Endothelial cell of umbilical vein (primary cell): ENCODE results near the gene CCDC197. TPM values are rescaled to one million over a fixed set of nuclear protein-coding genes. Genes with fewer than 3 reads are reported as not detected.

Experiments
- BruUV-seq: library from RNA; stranded (reverse); fragments of 400-500 nt; replicated peaks from 2 replicates; lab custom pipeline; 2021; lab: Mats Ljungman, UMichigan
- CTCF ChIA-PET: fragments of 300-600, 350-600 bp; sonication (Branson Sonifier 250); formaldehyde crosslinking; loops from one replicate; lab custom pipeline; 2021; ENCODE audit warnings: antibody characterized with exemption, inconsistent platforms; lab: Charles Lee
- POLR2A ChIA-PET: fragments of 300-600, 350-600 bp; sonication (Branson Sonifier 250); formaldehyde crosslinking; loops from one replicate; lab custom pipeline; 2021; ENCODE audit warnings: antibody characterized with exemption, inconsistent platforms; lab: Charles Lee
- DNase-seq: peaks from one replicate; pipeline ENCODE4 v3.0.0-alpha.2; 2011; ENCODE audit warnings: low read depth, low spot score
- FAIRE-seq: peaks from 2 replicates; lab custom pipeline; 2011; peaks lifted over from hg19 to GRCh38; lab: Jason Lieb, UNC
- H2AFZ ChIP-seq: 2 replicates; pipeline ENCODE4 v1.6.0; 2012; ENCODE audit warnings: low read depth, low read length, control low read depth, inconsistent platforms
- H3K27ac ChIP-seq: 2 replicates; pipeline ENCODE4 v1.5.1; 2011; ENCODE audit warnings: low read depth, mild to moderate bottlenecking, control low read depth, low read length, moderate library complexity; ENCODE audit not compliant: insufficient read depth
- H3K27me3 ChIP-seq, 2 experiments: 2 replicates each; pipeline versions ENCODE4 v1.6.0 to v1.6.1; 2011; ENCODE audit warnings: low read length in 2 of 2, mixed read lengths in 1 of 2; ENCODE audit not compliant: control insufficient read depth in 2 of 2, insufficient read depth in 2 of 2
- H3K36me3 ChIP-seq, 2 experiments: 2 replicates in 1 of 2; 3 replicates in 1 of 2; pipeline ENCODE4 v1.5.1; 2011; ENCODE audit warnings: low read length in 2 of 2, mild to moderate bottlenecking in 1 of 2, moderate library complexity in 1 of 2; ENCODE audit not compliant: control insufficient read depth in 2 of 2, insufficient read depth in 2 of 2; ENCODE audit errors: extremely low read depth in 1 of 2
- H3K4me1 ChIP-seq: 3 replicates; pipeline ENCODE4 v1.5.1; 2011; ENCODE audit warnings: mild to moderate bottlenecking, low read length; ENCODE audit not compliant: control insufficient read depth, insufficient read depth; ENCODE audit errors: extremely low read depth
- H3K4me2 ChIP-seq: 2 replicates; pipeline ENCODE4 v1.6.1; 2011; ENCODE audit warnings: low read length, control low read depth, mixed read lengths; ENCODE audit not compliant: insufficient read depth
- H3K4me3 ChIP-seq, 3 experiments: fragments of 200-600 bp in 1 of 3; sonication (generic), shearing (Covaris generic) in 1 of 3; replicated peaks in 1 of 3; 2 replicates each; pipeline ENCODE4 v1.5.1; 2011 to 2016; ENCODE audit warnings: control low read depth in 3 of 3, low read length in 3 of 3, mild to moderate bottlenecking in 2 of 3, inconsistent platforms in 1 of 3, low read depth in 1 of 3, moderate library complexity in 1 of 3; ENCODE audit not compliant: insufficient read depth in 1 of 3
- H3K79me2 ChIP-seq: 2 replicates; pipeline ENCODE4 v1.6.0; 2012; ENCODE audit warnings: low read length, inconsistent platforms; ENCODE audit not compliant: control insufficient read depth, insufficient read depth
- H3K9ac ChIP-seq: replicated peaks from 2 replicates; pipeline ENCODE3; 2011; ENCODE audit warnings: low read length, control low read depth; ENCODE audit not compliant: insufficient read depth; ENCODE audit errors: extremely low read depth
- H3K9me1 ChIP-seq: replicated peaks from 3 replicates; pipeline ENCODE4 v1.6.0; 2011; ENCODE audit warnings: mild to moderate bottlenecking, low read length; ENCODE audit not compliant: control insufficient read depth, insufficient read depth; ENCODE audit errors: extremely low read depth
- H3K9me3 ChIP-seq: replicated peaks from 2 replicates; pipeline ENCODE4 v1.5.1; 2012; ENCODE audit warnings: low read length, inconsistent platforms; ENCODE audit not compliant: control insufficient read depth, insufficient read depth
- H4K20me1 ChIP-seq: replicated peaks from 2 replicates; pipeline ENCODE3; 2011; ENCODE audit warnings: mild to moderate bottlenecking, low read length; ENCODE audit not compliant: control insufficient read depth, insufficient read depth; ENCODE audit errors: extremely low read depth
- GATA2 ChIP-seq: IDR thresholded peaks from 2 replicates; pipeline ENCODE4 v1.7.0; 2011; ENCODE audit warnings: low read depth, mild to moderate bottlenecking, moderate library complexity, mixed read lengths, low read length; ENCODE audit not compliant: insufficient read length, insufficient read depth
- MYC ChIP-seq: IDR thresholded peaks from one replicate; pipeline ENCODE4 v1.6.1; 2011; ENCODE audit warnings: mild to moderate bottlenecking, low read depth, low read length
- POLR2AphosphoS5 ChIP-seq: IDR thresholded peaks from 2 replicates; pipeline ENCODE4 v1.6.1; 2012; ENCODE audit warnings: low read depth, mild to moderate bottlenecking, control low read depth, low read length, moderate library complexity; ENCODE audit not compliant: insufficient read depth
- dilution Hi-C: fragments of 300-500 bp; cut with MboI; formaldehyde crosslinking; loops from one replicate; pipeline ENCODE4 v1.15.0; 2019; ENCODE audit warnings: low sequenced_read_pairs; ENCODE audit not compliant: extremely low pct_ligation_motif_present
- intact Hi-C: fragments of 100-400 bp; cut with micrococcal nuclease; formaldehyde crosslinking; loops from one replicate; pipeline ENCODE4 v1.10.0; 2022
- polyA plus RNA-seq, 4 experiments: library from polyadenylated mRNA; depleted of rRNA in 3 of 4; stranded (reverse) in 3 of 4; unstranded in 1 of 4; fragments of >200 nt; gene quantifications; 2 replicates each; pipeline versions ENCODE4 v1.2.1 to v1.2.3, GENCODE V29; 2011 to 2012; ENCODE audit warnings: missing spikeins in 1 of 4
- total RNA-seq: library from RNA; stranded (reverse); gene quantifications from 2 replicates; pipeline ENCODE4 v1.2.3, GENCODE V29; 2021
- TF ChIP-seq, protein P1 (sequence below): IDR thresholded peaks from 2 replicates; pipeline ENCODE4 v1.6.1; 2011; ENCODE audit not compliant: insufficient read depth, insufficient read length

Gene CCDC197
- total and polyA plus RNA-seq, 2 donors (not counting 3 experiments of a cell fraction or from before 2014, with no cell fraction given) = not detected

DNA sequence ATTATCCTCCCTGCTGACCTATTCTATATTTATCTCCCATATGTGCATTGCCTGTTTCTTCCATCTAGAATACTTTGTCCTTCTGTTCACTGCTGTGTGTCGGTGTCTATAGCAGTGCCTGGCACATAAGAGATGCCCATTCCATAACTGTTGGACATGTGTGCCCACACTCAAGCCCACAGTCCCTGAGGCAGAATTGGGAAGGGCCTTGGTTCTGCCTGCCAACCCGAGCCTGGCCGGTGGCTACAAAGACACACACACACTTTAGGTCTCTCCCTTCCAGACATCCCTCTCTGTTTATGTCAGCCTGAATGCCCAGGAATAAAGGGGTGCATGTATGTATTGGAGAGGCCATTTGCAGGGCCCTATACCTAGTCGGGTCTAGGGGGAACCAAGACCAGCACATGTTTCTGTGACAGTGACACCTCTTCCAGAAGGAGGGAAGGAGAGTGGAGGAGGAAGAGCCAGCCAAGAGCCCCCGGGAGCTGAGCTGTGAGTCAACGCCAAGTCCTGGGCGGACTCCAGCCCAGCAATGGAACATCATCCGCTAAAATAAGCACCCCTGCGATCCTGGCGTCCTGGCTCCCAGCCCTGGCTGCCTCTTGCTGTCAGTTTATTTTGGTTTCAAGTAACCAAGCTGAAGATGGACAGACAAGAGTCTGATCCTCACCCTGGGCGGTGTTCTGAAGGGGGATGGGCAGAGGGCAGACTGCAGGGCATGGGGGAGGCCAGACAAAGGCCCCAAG is 16.5 kb upstream of the CCDC197 start:
- dilution Hi-C loops = no loop called here

DNA sequence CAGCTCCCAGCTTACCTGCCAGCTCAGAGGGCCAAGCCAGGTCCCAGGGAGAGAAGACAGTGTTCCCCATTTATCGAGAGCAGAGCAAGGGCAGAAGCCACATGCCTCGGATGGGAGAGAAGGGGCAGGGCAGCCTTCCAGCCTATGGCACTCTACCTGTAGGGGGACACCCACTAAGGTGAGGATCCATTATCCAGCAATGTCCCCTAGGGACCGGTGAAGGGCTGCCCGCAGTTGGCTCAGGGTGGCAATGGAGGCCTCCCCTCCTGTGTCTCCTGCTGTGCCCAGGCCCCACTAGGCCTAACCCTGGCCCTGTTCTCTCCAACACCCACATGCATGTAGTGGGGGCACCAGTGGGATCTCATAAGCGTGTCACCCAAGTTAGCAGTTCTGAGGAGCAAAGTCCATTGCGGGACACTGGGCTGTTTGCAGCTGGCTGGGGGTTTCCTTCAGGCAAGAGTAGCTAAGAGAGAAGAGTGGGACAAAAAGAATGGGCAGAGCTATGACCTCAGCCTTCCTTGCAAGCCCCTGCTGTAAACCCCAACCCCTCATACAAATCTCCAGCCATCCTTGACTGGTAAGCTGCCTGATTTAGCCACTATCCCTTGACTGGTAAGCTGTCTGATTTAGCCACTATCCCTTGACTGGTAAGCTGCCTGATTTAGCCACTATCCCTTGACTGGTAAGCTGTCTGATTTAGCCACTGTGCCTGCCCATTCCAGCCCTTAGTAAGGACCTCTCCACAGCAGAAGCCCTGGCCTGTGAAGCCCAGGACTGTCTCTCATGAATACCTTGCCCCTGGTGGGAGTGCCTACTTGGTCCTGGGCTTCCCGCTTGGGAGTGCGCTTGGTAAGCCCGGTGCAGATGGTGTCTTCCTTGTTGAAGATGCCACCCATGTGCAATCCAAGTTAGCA is 15.5 kb upstream of the CCDC197 start:
- Histone ChIP-seq H3K9ac (no peak overlapping the region), H3K4me2 (no peak overlapping the region), H2AFZ (no peak overlapping the region), H3K79me2 (no peaks in the 10 kb centered on the region), H3K27ac (no peak overlapping the region), H3K9me3 (no peaks in the 10 kb centered on the region), H3K4me1 (no peaks in the 10 kb centered on the region), H3K27me3 (no peaks in the 10 kb centered on the region), H4K20me1 (no peaks in the 10 kb centered on the region), H3K4me3 (no peak overlapping the region), H3K9me1 (no peaks in the 10 kb centered on the region), H3K36me3 (no peaks in the 10 kb centered on the region)
- no TSS peak for BruUV-seq
- POLR2A ChIA-PET = no interaction called here
- CTCF ChIA-PET = interaction anchor here (1.1 to 4.3 kb wide), 2 partner anchors 9 to 41 kb away, joined by 3 to 37 read pairs; no protein-coding TSS in a partner anchor
- intact Hi-C loops (no loop called here), dilution Hi-C loops (no loop called here)
- no peak for FAIRE-seq
- no peak for DNase-seq
- TF ChIP-seq MYC = no peak
- no peak for TF ChIP-seq GATA2
- no peak for TF ChIP-seq POLR2AphosphoS5
- TF ChIP-seq, protein P1, sequence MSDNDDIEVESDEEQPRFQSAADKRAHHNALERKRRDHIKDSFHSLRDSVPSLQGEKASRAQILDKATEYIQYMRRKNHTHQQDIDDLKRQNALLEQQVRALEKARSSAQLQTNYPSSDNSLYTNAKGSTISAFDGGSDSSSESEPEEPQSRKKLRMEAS = no peak

More for the DNA sequence above, 16.5 kb upstream of the CCDC197 start:
- no peaks in the 10 kb centered on the region for H3K27me3 ChIP-seq
- DNase-seq (no peak), FAIRE-seq (no peak)
- H3K79me2 ChIP-seq = no peaks in the 10 kb centered on the region
- no peaks in the 10 kb centered on the region for H3K9me3 ChIP-seq
- no peaks in the 10 kb centered on the region for H3K4me1 ChIP-seq
- intact Hi-C loops = no loop called here
- H3K4me3 ChIP-seq = no peak overlapping the region
- no peak overlapping the region for H3K27ac ChIP-seq
- no TSS peak for BruUV-seq
- no peak overlapping the region for H3K4me2 ChIP-seq
- TF ChIP-seq MYC = no peak
- no peaks in the 10 kb centered on the region for H3K36me3 ChIP-seq
- no peaks in the 10 kb centered on the region for H4K20me1 ChIP-seq
- POLR2A ChIA-PET = no interaction called here
- no peak overlapping the region for H2AFZ ChIP-seq
- CTCF ChIA-PET = interaction anchor here (4.3 kb wide), 1 partner anchor 40 kb away, joined by 37 read pairs; no protein-coding TSS in a partner anchor
- H3K9ac ChIP-seq = no peak overlapping the region
- no peaks in the 10 kb centered on the region for H3K9me1 ChIP-seq
